Medulla oblongata (tissue), 1 donor: ENCODE data around the gene LHFPL5.

ENCODE experiments used
- DNase-seq: peaks from one replicate; pipeline ENCODE4 v3.0.0-alpha.2; 2015; ENCODE audit errors: extremely low spot score

The LHFPL5 gene

GRCh38 chr6:35856250-35856649 lies 51.1 kb downstream of the LHFPL5 start:
- DNase-seq = no peak

- no peak for DNase-seq
Observed at GRCh38 chr6:35857853-35858252, 52.7 kb downstream of the LHFPL5 start.

- DNase-seq = no peak
Observed at GRCh38 chr6:35859367-35859766, 54.2 kb downstream of the LHFPL5 start.
